ENCODE results near the gene DAGLA.

DAGLA gene

DNA sequence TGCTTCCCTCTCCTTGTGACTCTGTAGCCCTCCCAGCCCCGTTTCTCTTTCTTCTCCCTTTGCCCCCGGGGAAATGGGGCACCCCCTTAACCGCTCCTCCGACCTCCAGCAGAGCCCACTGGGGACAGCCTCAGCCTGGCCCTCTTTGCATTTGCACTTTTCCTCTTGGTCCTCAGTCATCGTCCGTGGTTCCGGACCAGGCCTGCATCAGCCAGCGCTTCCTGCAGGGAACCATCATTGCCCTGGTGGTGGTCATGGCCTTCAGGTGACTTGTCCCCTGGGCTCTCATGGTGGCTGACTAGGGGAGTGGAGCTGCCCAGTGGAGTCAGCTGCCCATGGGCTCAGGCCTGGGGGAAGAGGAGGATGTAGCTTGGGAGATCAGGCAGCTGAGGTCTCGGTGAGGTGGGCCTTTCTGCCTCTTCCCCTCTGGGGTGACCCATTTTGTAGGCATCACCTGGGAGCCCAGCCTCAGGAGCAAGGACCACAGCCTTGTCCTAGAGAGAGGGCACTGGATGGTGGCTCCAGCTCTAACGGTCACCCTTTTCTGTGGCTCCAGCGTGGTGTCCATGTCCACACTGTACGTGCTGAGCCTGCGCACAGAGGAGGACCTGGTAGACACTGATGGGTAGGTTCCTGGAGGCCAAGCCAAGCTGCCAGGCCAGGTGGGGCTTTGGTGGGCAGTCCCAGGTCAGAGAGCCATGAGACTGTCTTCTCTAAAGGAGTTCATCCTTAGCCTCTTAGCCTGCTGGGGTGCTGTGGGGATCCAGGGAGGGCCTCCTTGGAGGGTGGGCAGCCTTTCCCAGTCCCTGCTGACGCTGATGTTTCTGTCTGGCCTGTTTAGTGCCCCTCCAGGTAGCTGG is 99.7 kb downstream of the DAGLA start:
- no peak for DNase-seq (ENCODE audit: low read depth)

DNA sequence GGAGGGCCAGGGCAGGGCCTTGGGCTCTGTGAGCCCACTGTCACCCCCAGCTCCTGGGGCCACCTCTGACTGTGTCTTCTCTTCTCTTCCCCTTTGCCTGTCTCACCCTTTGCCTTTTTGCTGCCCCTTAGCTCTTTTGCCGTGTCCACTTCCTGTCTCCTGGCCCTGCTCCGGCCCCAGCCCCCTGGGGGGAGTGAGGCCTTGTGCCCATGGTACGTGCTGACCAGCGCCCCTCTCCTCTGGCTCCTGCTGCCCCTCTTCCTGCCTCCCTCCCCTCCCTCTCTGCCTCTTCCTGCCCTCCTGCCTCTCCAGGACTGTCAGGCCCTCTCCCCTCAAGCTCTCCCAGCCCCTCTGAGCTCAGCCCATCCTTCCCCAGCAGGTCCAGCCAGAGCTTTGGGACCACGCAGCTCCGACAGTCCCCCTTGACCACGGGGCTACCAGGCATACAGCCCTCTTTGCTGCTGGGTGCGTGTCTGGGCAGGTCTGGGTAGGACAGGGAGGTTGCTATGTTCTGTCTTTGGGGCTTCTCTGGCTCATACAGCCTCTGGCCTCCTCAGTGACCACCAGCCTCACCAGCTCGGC is 100.5 kb downstream of the DAGLA start:
- DNase-seq (ENCODE audit: low read depth) = no peak

DNA sequence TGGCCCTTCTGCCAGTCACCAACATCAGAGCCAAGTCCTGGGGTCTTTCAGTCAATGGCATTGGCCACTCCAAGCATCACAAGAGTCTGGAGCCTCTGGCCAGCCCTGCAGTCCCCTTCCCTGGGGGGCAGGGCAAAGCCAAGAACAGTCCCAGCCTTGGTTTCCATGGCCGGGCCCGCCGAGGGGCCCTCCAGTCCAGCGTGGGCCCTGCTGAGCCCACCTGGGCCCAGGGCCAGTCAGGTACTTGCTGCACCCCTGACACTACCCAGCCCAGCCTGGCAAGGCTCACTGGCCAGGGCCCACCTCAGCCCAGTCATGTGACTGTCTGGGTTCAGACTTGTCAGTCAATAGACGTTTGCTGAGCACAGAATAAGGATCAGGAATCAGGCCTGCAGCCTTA is 101.4 kb downstream of the DAGLA start:
- no peak for DNase-seq (ENCODE audit: low read depth)

DNA sequence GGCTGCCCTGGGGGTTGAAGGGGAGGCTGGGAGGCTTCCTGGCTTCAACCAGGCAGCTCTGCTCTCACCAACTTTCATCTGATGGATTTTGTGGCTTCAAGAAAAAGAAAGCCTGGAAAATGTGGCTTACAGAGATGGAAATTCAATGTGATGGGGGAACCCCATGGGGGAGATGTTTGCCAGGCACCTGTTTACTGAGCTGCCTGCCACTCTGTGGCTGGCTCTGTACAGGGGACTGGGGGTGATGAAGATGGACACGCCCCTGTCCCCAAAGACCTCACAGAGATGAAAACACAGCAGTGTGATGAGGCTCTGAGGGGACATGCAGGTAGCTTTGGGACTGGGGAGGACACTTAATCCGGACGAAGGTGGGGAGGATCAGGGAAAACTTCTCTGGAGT is 102.1 kb downstream of the DAGLA start:
- no peak for DNase-seq (ENCODE audit: low read depth)

DNA sequence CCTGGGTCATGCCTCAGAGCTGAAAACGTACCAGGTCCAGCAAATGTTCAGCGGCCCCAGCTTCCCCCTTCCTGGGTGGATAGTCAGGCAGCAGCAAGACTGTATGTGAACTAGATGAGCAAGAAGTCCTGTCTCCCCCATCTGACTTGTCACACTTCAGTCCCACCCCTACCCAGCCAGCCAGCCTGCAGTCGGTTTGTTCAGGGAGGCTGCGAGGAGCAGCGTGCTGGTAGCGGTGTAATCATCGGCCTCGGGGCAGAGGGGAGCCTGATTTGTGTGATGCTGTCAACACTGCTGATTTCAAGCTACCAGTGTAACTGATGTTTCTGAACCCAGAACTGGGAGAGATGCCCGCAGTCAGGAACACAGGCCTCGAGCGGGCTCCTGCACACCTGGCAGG is 102.7 kb downstream of the DAGLA start:
- no peak for DNase-seq (ENCODE audit: low read depth)

DNA sequence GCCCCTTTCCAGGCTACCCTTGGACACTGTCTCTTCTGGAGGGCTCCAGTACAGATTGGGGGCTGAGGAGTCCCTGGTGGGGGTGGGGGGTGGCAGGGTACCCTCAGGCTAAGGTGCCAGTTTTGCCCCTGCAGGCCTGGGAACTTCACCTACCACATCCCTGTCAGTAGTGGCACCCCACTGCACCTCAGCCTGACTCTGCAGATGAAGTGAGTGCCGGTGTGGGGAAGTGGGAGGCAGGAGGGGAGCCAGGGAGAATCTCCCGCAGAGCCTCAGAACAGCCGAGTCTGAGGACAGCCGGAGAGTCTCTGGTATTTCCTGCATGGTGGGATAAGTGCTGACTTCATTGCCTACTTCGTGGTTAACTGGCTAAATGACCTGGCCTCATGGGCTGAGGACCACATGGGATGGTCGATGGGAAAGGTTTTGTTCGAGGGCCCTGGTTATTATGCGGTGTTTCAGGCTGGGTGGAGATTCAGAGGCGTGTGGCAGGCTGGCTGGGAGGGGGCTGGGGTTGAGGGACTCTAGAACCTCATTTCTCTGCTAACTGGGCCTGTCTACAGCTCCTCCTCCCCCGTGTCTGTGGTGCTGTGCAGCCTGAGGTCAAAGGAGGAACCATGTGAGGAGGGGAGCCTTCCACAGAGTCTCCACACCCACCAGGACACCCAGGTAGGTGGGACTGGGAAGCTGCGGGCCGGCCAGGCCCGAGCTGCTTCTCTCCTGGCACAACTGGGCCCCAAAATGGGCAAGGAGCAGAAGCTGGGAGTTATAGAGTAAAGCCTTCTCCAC is 103.7 kb downstream of the DAGLA start:
- DNase-seq (ENCODE audit: low read depth) = no peak

DNA sequence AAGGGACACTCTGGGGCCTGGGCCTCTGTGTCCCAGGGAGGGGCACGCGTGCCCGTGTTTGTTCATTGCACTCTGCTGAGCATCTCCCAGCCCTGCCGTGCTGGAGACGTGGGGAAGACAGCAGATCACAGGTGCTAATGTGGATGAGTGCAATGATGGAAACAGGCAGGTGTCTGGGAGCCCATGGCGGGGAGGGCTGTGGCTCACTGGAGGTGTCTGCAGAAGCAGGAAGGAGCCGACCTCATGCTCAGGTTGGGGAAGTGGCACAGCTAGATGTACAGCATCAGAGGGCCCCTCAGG is 104.3 kb downstream of the DAGLA start:
- DNase-seq (ENCODE audit: low read depth) = no peak

DNA sequence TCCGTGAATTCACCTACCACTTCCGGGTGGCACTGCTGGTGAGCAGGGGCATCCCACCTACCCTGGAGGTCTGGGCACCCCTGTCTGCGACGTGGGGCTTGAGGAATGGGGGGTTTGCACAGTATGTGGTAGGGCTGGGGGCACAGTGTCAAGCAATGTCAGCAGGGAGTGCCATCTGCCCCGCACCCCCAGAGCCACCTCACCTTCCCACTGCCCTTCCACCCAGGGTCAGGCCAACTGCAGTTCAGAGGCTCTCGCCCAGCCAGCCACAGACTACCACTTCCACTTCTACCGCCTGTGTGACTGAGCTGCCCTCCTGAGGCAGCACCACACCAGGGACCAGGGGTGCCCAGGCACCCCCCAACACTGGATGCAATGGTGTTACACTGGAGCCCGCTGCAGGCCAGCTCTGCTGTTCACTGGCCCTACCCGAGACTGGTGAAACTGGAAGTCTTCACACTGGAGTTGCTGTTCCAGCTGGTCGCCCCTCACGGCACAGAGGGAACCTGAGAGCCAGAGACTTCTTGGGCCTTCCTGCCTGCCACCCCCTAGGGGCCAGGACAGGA is 105.7 kb downstream of the DAGLA start:
- no peak for DNase-seq (ENCODE audit: low read depth)

DNA sequence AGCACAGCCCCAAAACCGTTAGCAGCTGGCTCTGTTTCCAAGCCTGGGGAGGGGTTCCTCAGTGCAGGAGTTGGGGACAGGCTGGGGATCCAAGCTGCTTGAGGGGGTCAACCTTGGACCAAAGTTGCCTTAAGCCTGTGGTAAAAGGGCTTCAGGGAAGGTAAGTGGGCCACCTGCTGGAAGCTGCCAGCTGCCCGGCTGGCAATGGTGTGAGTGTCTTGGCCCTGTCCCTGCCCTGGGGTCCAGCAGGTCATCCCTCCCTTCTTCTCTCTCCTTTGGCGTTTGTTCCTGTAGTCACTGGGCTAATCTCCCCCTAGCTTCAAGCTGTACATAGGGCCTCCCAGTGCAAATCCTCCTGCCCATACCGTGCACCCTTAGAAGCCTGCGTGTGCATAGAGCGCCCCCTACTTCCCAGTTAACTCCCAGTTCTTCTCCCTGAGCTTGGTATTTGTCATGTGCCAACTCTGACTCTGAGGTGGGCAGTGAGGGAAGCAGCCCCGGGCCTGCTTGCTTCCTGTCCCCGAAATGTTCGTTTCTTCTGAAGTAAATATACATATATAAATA is 107.8 kb downstream of the DAGLA start:
- no peak for DNase-seq (ENCODE audit: low read depth)

DNA sequence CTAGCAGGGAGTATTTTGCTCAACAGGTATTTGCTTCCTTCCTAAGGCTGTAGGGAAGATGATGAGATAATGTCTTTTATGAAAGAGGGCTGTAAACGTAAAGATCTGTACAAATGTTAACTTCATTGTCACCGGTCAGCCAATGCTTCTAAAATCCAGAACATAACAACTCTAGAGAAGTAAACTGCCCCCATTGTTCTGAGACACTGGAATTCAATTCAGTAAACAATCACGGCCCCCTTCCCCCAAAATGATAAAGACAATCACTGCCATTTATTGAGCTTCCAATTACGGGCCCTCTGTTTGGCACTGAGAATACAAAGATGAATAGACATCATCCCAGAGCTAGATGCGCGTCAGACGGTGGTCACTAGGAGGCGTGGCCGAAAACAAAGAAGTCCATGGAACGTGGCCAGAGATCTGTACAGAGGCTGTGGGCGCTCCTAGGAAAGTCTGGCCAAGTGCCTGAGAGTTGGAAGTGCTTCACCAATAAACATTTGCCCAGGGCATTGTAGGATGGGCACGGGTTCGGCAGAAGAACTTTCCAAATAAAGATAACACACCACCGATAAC is 111.6 kb downstream of the DAGLA start:
- DNase-seq (ENCODE audit: low read depth) = no peak

DNA sequence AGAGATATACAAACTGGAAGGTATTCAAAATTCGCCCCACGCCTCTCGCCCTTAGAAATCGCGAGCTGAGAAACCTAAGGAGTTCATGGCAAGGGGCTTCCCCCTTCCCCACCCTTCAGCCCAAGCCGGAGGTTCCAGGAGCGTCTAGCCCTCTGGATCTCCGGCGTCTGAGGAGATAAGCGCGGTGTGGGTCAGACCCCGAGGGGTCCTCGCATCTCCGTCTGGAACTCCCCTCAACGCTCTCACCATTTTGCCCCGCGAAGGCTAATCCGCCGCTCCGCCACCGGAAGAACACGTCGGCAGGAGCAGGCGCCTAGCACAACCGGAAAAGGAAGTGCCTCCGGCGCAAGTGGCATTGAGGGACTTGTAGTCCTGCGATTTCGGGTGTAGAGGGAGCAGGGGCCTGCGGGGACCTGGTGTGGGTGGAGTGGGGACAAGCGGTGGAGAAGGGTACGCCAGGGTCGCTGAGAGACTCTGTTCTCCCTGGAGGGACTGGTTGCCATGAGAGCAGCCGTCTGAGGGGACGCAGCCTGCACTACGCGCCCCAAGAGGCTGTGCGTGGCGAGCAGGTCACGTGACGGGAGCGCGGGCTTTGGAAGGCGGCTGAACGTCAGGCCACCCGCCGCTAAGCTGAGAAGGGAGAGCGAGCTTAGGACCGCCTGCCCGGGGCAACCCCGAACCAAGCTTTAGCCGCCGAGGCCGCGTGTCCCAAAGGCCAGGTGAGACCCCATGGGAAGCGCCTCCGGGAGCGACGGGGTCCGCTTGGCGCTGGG is 112.3 kb downstream of the DAGLA start, which contains the start of the genes FEN1 and TMEM258:
FEN1 (plus strand) TSS at position 602 of the 773 bp plus-strand sequence. CDS start 2,451 bp downstream, outside the sequence.
TMEM258 (minus strand) TSS at position 290 of the 773 bp plus-strand sequence; CDS start at position 249, 41 bp downstream.
- peak; percentile 76 for DNase-seq (ENCODE audit: low read depth)

DNA sequence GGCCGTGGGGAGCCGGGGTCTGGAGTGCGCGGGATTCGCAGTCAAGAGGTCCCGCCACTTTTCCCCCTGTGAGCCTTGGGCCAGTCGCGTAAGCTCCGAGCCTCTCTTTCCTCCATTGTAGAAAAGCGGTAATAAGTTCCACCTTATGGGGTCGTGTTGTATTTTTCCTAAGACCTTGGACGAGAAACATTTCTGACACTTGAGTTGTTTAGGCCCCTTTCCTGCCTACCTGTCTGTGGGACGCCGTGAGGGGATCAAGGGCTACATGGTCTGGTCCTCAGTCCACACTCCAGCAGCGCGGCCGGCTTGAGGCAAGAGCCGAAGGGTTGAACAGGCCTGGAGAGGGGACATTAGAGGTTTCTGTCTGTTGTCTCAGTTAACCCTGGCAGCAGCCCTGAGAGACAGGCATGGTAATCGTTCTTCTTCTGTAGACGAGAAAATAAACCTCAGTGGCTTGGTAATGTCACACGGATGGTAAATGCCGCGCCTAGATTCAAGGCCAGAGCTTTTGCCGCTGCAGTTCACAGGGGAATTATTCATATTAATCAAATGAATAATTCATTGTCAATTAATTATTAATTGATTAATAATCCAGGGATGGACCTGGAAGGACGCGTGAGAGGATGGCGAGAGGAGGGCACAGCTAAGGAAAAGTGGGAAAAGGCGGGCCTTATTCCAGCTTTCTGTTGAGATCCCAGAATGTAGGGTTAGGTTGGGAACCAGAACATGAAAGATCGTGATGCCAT is 113.1 kb downstream of the DAGLA start:
- no peak for DNase-seq (ENCODE audit: low read depth)

DNA sequence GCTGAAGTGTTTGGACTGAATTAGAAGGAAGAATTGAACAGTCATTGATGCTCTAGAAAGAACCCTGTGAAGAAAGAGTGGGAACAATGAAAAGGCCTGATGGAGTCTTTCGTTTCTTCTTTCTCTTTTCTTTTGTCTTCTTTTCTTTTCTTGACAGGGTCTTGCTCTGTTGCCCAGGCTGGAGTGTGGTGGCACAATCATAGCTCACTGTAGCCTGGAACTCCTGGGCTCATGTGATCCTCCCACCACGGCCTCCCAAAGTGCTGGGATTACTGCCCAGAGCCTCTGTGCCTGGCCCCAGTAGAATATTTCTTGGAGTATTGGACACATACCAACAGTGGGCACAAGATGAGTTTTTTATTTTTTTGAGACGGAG is 113.6 kb downstream of the DAGLA start:
- DNase-seq (ENCODE audit: low read depth) = no peak

DNA sequence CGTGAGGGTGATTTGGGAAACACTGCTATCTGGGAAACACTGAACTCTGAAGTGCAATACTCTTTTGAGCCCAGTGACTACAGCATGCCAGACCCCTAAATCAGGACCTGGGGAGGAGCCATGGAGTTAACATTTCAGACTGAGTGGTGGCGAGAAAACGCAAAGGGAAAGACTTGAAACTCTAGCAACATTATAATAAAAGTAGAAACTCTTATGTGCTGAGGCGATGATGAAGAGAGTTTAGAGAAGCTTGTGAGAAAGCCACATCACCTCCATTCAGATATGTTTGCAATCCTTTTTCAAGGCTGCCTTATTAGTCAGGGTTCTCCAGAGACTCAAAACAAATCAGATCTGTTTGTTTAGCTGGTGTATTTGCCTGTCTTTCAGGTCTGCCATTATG is 114.4 kb downstream of the DAGLA start:
- DNase-seq (ENCODE audit: low read depth) = no peak

DNA sequence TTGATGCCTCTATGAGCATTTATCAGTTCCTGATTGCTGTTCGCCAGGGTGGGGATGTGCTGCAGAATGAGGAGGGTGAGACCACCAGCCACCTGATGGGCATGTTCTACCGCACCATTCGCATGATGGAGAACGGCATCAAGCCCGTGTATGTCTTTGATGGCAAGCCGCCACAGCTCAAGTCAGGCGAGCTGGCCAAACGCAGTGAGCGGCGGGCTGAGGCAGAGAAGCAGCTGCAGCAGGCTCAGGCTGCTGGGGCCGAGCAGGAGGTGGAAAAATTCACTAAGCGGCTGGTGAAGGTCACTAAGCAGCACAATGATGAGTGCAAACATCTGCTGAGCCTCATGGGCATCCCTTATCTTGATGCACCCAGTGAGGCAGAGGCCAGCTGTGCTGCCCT is 115.3 kb downstream of the DAGLA start:
- DNase-seq (ENCODE audit: low read depth) = no peak

DNA sequence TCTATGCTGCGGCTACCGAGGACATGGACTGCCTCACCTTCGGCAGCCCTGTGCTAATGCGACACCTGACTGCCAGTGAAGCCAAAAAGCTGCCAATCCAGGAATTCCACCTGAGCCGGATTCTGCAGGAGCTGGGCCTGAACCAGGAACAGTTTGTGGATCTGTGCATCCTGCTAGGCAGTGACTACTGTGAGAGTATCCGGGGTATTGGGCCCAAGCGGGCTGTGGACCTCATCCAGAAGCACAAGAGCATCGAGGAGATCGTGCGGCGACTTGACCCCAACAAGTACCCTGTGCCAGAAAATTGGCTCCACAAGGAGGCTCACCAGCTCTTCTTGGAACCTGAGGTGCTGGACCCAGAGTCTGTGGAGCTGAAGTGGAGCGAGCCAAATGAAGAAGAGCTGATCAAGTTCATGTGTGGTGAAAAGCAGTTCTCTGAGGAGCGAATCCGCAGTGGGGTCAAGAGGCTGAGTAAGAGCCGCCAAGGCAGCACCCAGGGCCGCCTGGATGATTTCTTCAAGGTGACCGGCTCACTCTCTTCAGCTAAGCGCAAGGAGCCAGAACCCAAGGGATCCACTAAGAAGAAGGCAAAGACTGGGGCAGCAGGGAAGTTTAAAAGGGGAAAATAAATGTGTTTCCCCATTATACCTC is 115.8 kb downstream of the DAGLA start:
- DNase-seq (ENCODE audit: low read depth) = no peak

Measured in activated T-helper 1 cell treated with Interleukin-2 at 50 U/mL for 16 hours (primary cell).